ENCODE measurements around the gene MCUB.

Gene MCUB

DNA sequence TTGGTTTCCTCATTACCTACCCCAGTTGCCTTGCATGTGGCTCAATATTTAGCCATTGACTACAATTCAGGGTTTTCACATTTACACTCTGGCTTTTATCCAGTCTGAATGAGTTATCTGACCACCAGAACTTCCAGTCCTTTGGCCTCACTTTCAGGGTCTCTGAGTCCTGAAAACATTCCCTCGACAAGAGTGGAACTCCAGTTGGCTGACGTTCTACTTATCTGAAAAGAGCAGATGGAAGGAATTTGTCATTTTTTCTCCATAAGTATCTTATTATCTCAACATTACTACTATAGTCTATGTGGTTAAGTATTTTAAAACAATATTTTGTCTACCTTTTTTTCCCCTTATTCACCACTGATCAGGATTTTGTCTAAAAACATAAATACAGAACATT lies 148.4 kb downstream of the MCUB start:
- no peaks in the 10 kb centered on the region for H3K9me3 Mint-ChIP-seq
- no peak overlapping the region for H3K4me3 Mint-ChIP-seq
- H3K36me3 Mint-ChIP-seq (ENCODE audit: low read depth) = no peaks in the 10 kb centered on the region
- H3K27ac Mint-ChIP-seq = no peak overlapping the region
- H3K4me1 Mint-ChIP-seq = peaks cover 4% of the 10 kb centered on the region
- DNase-seq = no peak
- TF ChIP-seq, protein P1, sequence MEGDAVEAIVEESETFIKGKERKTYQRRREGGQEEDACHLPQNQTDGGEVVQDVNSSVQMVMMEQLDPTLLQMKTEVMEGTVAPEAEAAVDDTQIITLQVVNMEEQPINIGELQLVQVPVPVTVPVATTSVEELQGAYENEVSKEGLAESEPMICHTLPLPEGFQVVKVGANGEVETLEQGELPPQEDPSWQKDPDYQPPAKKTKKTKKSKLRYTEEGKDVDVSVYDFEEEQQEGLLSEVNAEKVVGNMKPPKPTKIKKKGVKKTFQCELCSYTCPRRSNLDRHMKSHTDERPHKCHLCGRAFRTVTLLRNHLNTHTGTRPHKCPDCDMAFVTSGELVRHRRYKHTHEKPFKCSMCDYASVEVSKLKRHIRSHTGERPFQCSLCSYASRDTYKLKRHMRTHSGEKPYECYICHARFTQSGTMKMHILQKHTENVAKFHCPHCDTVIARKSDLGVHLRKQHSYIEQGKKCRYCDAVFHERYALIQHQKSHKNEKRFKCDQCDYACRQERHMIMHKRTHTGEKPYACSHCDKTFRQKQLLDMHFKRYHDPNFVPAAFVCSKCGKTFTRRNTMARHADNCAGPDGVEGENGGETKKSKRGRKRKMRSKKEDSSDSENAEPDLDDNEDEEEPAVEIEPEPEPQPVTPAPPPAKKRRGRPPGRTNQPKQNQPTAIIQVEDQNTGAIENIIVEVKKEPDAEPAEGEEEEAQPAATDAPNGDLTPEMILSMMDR (IDR thresholded peaks at IDR 0.05) = no peak
- peaks cover 4% of the 10 kb centered on the region for H3K27me3 Mint-ChIP-seq (ENCODE audit: low read depth, poor library complexity)

DNA sequence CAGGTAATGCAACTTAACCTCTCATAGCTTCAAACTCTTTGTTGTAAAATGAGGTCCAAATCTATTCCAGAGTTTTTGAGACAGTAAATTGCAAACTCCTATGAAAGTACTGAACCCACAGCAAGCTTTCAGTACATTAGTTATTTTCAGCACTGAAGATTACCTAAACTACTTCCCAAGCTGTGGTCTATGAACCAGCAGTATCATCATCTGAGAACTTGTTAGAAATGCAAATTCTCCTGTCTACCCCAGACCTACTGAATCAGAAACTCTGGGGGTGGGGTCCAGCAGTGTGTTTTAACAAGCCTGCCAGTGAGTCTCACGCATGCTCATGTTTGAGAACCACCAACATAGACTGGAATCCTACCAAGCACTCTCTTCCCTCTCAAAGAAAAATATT lies 148.9 kb downstream of the MCUB start:
- Mint-ChIP-seq H3K9me3 (no peaks in the 10 kb centered on the region), H3K27me3 (ENCODE audit: low read depth, poor library complexity) (peaks cover 4% of the 10 kb centered on the region), H3K4me1 (peaks cover under 1% of the 10 kb centered on the region), H3K4me3 (no peak overlapping the region), H3K36me3 (ENCODE audit: low read depth) (peaks cover 2% of the 10 kb centered on the region), H3K27ac (no peak overlapping the region)
- TF ChIP-seq, protein P1 (IDR thresholded peaks at IDR 0.05) = no peak
- DNase-seq = no peak

DNA sequence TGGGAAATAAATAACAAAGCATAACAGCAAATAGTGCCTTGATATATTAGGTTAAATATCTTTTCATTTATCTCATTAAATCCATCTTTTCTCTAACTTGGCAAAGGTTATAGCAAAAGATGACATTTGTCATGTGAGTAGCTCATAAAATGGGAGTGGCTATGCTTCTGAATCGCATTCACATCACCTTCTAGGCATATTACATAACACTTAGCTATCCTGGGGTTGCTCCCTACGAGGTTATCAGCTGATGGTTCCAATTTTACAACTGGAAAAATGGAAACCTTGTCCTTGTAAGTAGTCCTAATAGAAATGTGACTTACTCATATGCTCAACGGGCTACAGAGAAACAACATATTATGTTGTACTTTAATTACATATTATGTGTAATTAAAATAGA lies 153.5 kb downstream of the MCUB start:
- Mint-ChIP-seq H3K27ac (no peak overlapping the region), H3K27me3 (ENCODE audit: low read depth, poor library complexity) (no peaks in the 10 kb centered on the region), H3K4me3 (no peak overlapping the region), H3K36me3 (ENCODE audit: low read depth) (peaks cover 33% of the 10 kb centered on the region), H3K9me3 (no peaks in the 10 kb centered on the region), H3K4me1 (no peaks in the 10 kb centered on the region)
- TF ChIP-seq, protein P1 (IDR thresholded peaks at IDR 0.05) = no peak
- no peak for DNase-seq

DNA sequence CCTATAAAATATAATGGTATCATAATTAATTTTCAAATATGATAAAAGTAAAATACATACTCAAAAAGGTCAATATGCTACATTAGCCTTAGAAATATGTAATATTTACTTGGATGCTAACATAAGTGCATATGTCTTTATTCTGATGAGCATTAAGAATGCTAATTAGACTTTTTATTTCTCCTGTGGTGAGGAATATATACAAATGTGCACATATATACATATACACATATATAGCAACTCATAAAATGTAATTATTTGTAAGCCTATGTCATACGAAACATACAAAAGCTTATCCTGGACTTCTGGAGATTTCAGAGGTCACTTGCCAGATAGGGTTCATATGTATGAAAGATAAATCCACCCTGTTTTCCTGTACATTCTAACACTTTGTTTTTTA lies 158.7 kb downstream of the MCUB start:
- Mint-ChIP-seq H3K4me3 (no peak overlapping the region), H3K36me3 (ENCODE audit: low read depth) (peaks cover 47% of the 10 kb centered on the region), H3K4me1 (no peaks in the 10 kb centered on the region), H3K27ac (no peak overlapping the region), H3K9me3 (no peaks in the 10 kb centered on the region), H3K27me3 (ENCODE audit: low read depth, poor library complexity) (no peaks in the 10 kb centered on the region)
- no peak for DNase-seq
- TF ChIP-seq, protein P1 (IDR thresholded peaks at IDR 0.05) = no peak

DNA sequence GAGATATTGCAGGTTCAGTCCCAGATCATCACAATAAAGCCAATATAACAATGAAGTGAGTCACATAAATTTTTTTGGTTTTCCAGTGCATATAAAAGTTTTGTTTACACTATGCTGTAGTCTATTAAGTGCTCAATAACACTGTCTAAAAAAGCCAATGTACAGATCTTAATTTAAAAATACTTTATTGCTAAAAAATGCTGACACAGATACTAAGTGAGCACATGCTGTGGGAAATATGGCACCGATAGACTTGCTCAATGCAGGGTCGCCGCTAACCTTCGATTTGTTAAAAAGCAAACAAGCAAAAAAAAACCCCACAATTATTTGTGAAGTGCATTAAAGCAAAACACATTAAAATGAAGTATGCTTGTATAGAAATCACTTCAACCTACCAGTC lies 159.6 kb downstream of the MCUB start:
- Mint-ChIP-seq H3K9me3 (no peaks in the 10 kb centered on the region), H3K4me1 (no peaks in the 10 kb centered on the region), H3K4me3 (no peak overlapping the region), H3K27me3 (ENCODE audit: low read depth, poor library complexity) (no peaks in the 10 kb centered on the region), H3K36me3 (ENCODE audit: low read depth) (peaks cover 41% of the 10 kb centered on the region), H3K27ac (no peak overlapping the region)
- TF ChIP-seq, protein P1 (IDR thresholded peaks at IDR 0.05) = no peak
- DNase-seq = no peak

DNA sequence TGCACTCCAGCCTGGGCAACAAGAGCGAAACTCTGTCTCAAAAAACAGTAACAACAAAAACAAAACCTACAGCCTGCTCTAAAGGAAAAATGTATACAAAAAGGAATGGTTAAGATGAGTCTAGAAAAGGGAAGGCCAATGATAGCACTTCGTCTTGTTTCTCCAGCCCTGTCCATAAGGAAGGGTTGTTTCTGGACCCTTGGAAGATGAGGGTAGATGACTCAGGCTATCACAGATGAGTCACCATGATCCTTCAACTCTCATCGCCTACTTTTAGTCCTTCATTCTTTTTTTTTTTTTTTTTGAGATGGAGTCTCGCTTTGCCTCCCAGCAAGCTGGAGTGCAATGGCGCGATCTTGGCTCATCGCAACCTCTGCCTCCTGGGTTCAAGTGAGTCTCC lies 161.0 kb downstream of the MCUB start:
- no peak overlapping the region for H3K4me3 Mint-ChIP-seq
- H3K36me3 Mint-ChIP-seq (ENCODE audit: low read depth) = peaks cover 38% of the 10 kb centered on the region
- peaks cover 3% of the 10 kb centered on the region for H3K27me3 Mint-ChIP-seq (ENCODE audit: low read depth, poor library complexity)
- no peak for DNase-seq
- H3K9me3 Mint-ChIP-seq = no peaks in the 10 kb centered on the region
- H3K27ac Mint-ChIP-seq = no peak overlapping the region
- TF ChIP-seq, protein P1 (IDR thresholded peaks at IDR 0.05) = no peak
- H3K4me1 Mint-ChIP-seq = no peaks in the 10 kb centered on the region

Measured in nephron progenitor cell (in vitro differentiated cells).